ENCODE results near the gene FGGY.
"Not testable (repeated sequence)": the region's sequence is repeated elsewhere in the genome, so short reads cannot be mapped to it uniquely, and the experiment has no call there.

The FGGY gene

DNA sequence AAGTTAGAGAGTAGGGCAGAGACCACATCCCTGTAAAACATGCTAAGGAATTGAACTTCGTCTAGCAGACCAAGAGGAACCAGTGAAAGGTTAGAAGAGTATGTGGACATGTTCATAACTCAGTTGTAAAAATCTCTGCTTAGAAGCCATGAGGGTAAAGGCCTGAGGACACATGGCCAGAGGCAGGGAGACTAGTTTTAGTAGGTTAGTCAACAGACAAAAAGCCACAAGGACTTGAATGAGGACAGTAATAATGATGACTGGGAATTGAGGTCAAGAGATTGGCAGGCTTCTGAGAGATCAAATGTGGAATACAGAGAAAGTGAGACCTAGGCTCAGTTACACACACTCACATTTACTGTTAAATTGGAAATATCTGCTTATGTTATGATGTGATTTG is 312.4 kb downstream of the FGGY start:
- H3K27ac ChIP-seq (ENCODE audit: low read length), result no peak overlapping the region
- no peak overlapping the region for H3K4me2 ChIP-seq (ENCODE audit: insufficient read depth, low read length)
- H3K79me2 ChIP-seq (ENCODE audit: insufficient read depth, low read length), result no peaks in the 10 kb centered on the region
- peaks cover 10% of the 10 kb centered on the region for H3K9me3 ChIP-seq (ENCODE audit: insufficient read depth, low read length, severe bottlenecking)
- no peak for TF ChIP-seq CTCF (IDR thresholded peaks at IDR 0.05; ENCODE audit: borderline replicate concordance, extremely low read depth, low read length, poor library complexity, severe bottlenecking)
- no peak overlapping the region for H2AFZ ChIP-seq (ENCODE audit: low read depth, low read length)
- DNase-seq (no peak), ATAC-seq (ENCODE audit: insufficient read depth, low read depth) (no peak)
- no peaks in the 10 kb centered on the region for H3K27me3 ChIP-seq (ENCODE audit: insufficient read depth, low read length, poor library complexity)
- H3K9ac ChIP-seq (ENCODE audit: low read depth, low read length), result no peak overlapping the region
- H3K4me1 ChIP-seq (ENCODE audit: insufficient read depth, low read length), result no peaks in the 10 kb centered on the region
- peaks cover 27% of the 10 kb centered on the region for H3K36me3 ChIP-seq (ENCODE audit: insufficient read depth, low read length)
- no peak overlapping the region for H3K4me3 ChIP-seq (ENCODE audit: low read depth in 1 of 2, low read length in 2 of 2)
- no peaks in the 10 kb centered on the region for H4K20me1 ChIP-seq (ENCODE audit: insufficient read depth, low read length)

GRCh38 chr1:59610499-59610898 is 313.6 kb downstream of the FGGY start:
- not testable (repeated sequence) for H3K4me3 ChIP-seq (ENCODE audit: low read depth in 1 of 2, low read length in 2 of 2); DNase-seq; ATAC-seq (ENCODE audit: insufficient read depth, low read depth); H3K27me3 ChIP-seq (ENCODE audit: insufficient read depth, low read length, poor library complexity); H3K4me2 ChIP-seq (ENCODE audit: insufficient read depth, low read length); H3K9ac ChIP-seq (ENCODE audit: low read depth, low read length); H4K20me1 ChIP-seq (ENCODE audit: insufficient read depth, low read length); H2AFZ ChIP-seq (ENCODE audit: low read depth, low read length); H3K4me1 ChIP-seq (ENCODE audit: insufficient read depth, low read length); H3K79me2 ChIP-seq (ENCODE audit: insufficient read depth, low read length); H3K27ac ChIP-seq (ENCODE audit: low read length)
- Histone ChIP-seq H3K9me3 (ENCODE audit: insufficient read depth, low read length, severe bottlenecking) (peaks cover 10% of the 10 kb centered on the region), H3K36me3 (ENCODE audit: insufficient read depth, low read length) (peaks cover 27% of the 10 kb centered on the region)

DNA sequence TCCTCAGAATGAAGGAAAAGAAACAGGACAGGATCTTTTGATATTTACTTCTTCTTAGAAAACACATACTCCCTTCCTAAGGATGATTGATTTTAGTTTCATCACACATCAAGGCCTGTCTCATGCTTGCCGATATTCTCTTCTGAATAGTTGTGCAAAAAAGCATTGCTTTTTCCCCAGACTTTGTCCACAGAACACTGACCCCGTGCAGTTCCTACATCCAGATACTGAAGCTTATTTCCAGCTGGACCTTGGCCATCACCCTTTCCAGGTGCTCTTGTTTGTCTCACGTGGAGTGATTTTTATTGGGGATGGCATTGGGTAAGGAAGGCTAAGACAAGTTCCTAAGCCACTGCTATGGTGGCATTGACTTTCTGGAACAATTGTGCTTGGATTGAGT is 320.5 kb downstream of the FGGY start:
- Histone ChIP-seq H3K27me3 (ENCODE audit: insufficient read depth, low read length, poor library complexity) (no peaks in the 10 kb centered on the region), H4K20me1 (ENCODE audit: insufficient read depth, low read length) (no peaks in the 10 kb centered on the region), H2AFZ (ENCODE audit: low read depth, low read length) (no peak overlapping the region), H3K4me2 (ENCODE audit: insufficient read depth, low read length) (no peak overlapping the region), H3K36me3 (ENCODE audit: insufficient read depth, low read length) (no peaks in the 10 kb centered on the region), H3K9ac (ENCODE audit: low read depth, low read length) (no peak overlapping the region), H3K27ac (ENCODE audit: low read length) (no peak overlapping the region), H3K79me2 (ENCODE audit: insufficient read depth, low read length) (no peaks in the 10 kb centered on the region), H3K9me3 (ENCODE audit: insufficient read depth, low read length, severe bottlenecking) (no peaks in the 10 kb centered on the region), H3K4me1 (ENCODE audit: insufficient read depth, low read length) (no peaks in the 10 kb centered on the region), H3K4me3 (ENCODE audit: low read depth in 1 of 2, low read length in 2 of 2) (no peak overlapping the region)
- TF ChIP-seq EZH2 (IDR thresholded peaks at IDR 0.05; ENCODE audit: borderline replicate concordance, low read depth, low read length, severe bottlenecking) (no peak), CTCF (IDR thresholded peaks at IDR 0.05; ENCODE audit: borderline replicate concordance, extremely low read depth, low read length, poor library complexity, severe bottlenecking) (no peak)
- ATAC-seq (ENCODE audit: insufficient read depth, low read depth) (no peak), DNase-seq (no peak)

DNA sequence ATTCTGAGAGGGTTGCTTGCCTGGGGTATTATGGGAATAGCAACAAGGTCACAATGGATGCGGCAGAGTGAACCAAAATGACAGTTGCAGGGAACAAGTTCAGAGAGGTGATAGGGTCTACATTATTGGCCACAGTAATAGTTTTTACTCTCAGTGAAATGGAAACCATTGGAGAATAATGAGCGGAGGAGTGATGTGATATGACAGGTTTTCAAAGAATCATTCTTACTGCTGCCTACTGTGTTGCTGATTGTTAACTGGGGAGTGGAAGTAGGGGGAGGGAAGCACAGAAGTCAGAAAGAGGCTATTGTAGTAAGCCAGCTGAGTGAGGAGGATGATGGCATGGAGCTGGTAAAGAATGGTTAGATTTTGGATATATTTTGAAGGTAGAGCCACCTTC is 322.7 kb downstream of the FGGY start:
- ATAC-seq (ENCODE audit: insufficient read depth, low read depth), result no peak
- no peaks in the 10 kb centered on the region for H3K4me1 ChIP-seq (ENCODE audit: insufficient read depth, low read length)
- no peak for DNase-seq
- H3K4me2 ChIP-seq (ENCODE audit: insufficient read depth, low read length), result no peak overlapping the region
- no peaks in the 10 kb centered on the region for H4K20me1 ChIP-seq (ENCODE audit: insufficient read depth, low read length)
- no peaks in the 10 kb centered on the region for H3K36me3 ChIP-seq (ENCODE audit: insufficient read depth, low read length)
- no peak for TF ChIP-seq EZH2 (IDR thresholded peaks at IDR 0.05; ENCODE audit: borderline replicate concordance, low read depth, low read length, severe bottlenecking)
- TF ChIP-seq CTCF (IDR thresholded peaks at IDR 0.05; ENCODE audit: borderline replicate concordance, extremely low read depth, low read length, poor library complexity, severe bottlenecking), result no peak
- H3K79me2 ChIP-seq (ENCODE audit: insufficient read depth, low read length), result no peaks in the 10 kb centered on the region
- no peaks in the 10 kb centered on the region for H3K27me3 ChIP-seq (ENCODE audit: insufficient read depth, low read length, poor library complexity)
- H3K9me3 ChIP-seq (ENCODE audit: insufficient read depth, low read length, severe bottlenecking), result no peaks in the 10 kb centered on the region
- no peak overlapping the region for H3K4me3 ChIP-seq (ENCODE audit: low read depth in 1 of 2, low read length in 2 of 2)
- no peak overlapping the region for H3K27ac ChIP-seq (ENCODE audit: low read length)
- H2AFZ ChIP-seq (ENCODE audit: low read depth, low read length), result no peak overlapping the region
- no peak overlapping the region for H3K9ac ChIP-seq (ENCODE audit: low read depth, low read length)

Measured in DND-41 (cell line).